Neural progenitor cell (in vitro differentiated cells): ENCODE data around the gene MFAP5. TPM values are rescaled to one million over a fixed set of nuclear protein-coding genes. Genes with fewer than 3 reads are reported as not detected.

Experiments
- DNase-seq: peaks from one replicate; pipeline ENCODE4 v3.0.0-alpha.2; 2016; ENCODE audit warnings: low spot score
- H2AFZ ChIP-seq: fragments of 200-600 bp; sonication (generic); replicated peaks from 2 replicates; pipeline ENCODE4 v1.6.1; 2016; ENCODE audit warnings: antibody characterized with exemption
- H3F3A ChIP-seq: fragments of 200-600 bp; sonication (generic); 2 replicates; pipeline ENCODE4 v1.6.1; 2016; ENCODE audit warnings: antibody characterized with exemption, low read depth
- H3K27ac ChIP-seq: fragments of 200-600 bp; sonication (generic); 2 replicates; pipeline ENCODE4 v1.5.1; 2016; ENCODE audit warnings: mild to moderate bottlenecking
- H3K27me3 ChIP-seq: fragments of 200-600 bp; sonication (generic); 2 replicates; pipeline ENCODE4 v1.6.1; 2016; ENCODE audit warnings: mild to moderate bottlenecking, moderate library complexity
- H3K36me3 ChIP-seq: fragments of 200-600 bp; sonication (generic); 2 replicates; pipeline ENCODE4 v1.5.1; 2016
- H3K4me1 ChIP-seq: fragments of 200-600 bp; sonication (generic); 2 replicates; pipeline ENCODE4 v1.6.1; 2016; ENCODE audit warnings: mixed run types
- H3K4me2 ChIP-seq: fragments of 200-600 bp; sonication (generic); 2 replicates; pipeline ENCODE4 v1.6.1; 2016
- H3K4me3 ChIP-seq: fragments of 200-600 bp; sonication (generic); 2 replicates; pipeline ENCODE4 v1.5.1; 2016
- H3K79me2 ChIP-seq: fragments of 200-600 bp; sonication (generic); 2 replicates; pipeline ENCODE4 v1.6.1; 2016; ENCODE audit warnings: low read depth
- H3K9ac ChIP-seq: fragments of 200-600 bp; sonication (generic); 2 replicates; pipeline ENCODE4 v1.6.1; 2016
- H3K9me3 ChIP-seq: fragments of 200-600 bp; sonication (generic); 2 replicates; pipeline ENCODE4 v1.5.1; 2016; ENCODE audit warnings: low read depth
- H4K20me1 ChIP-seq: fragments of 200-600 bp; sonication (generic); 2 replicates; pipeline ENCODE4 v1.6.1; 2016; ENCODE audit warnings: low read depth
- H3K27ac Mint-ChIP-seq: 3 replicates; pipeline ENCODE4 v1.8.0; 2021; ENCODE audit warnings: mixed read lengths
- H3K27me3 Mint-ChIP-seq: 2 replicates; pipeline ENCODE4 v1.8.0; 2022; ENCODE audit warnings: low read depth, mild to moderate bottlenecking, inconsistent platforms, moderate library complexity, mixed read lengths; ENCODE audit not compliant: insufficient read depth
- H3K36me3 Mint-ChIP-seq: 3 replicates; pipeline ENCODE4 v1.8.0; 2021; ENCODE audit warnings: mixed read lengths
- H3K4me1 Mint-ChIP-seq: 3 replicates; pipeline ENCODE4 v1.8.0; 2021; ENCODE audit warnings: mixed read lengths
- H3K4me3 Mint-ChIP-seq: 3 replicates; pipeline ENCODE4 v1.8.0; 2021; ENCODE audit warnings: mild to moderate bottlenecking, moderate library complexity, mixed read lengths
- H3K9me3 Mint-ChIP-seq: 3 replicates; pipeline ENCODE4 v1.8.0; 2020; ENCODE audit warnings: mixed read lengths
- EZH2 ChIP-seq: fragments of 200-600 bp; sonication (generic); IDR thresholded peaks from 2 replicates; pipeline ENCODE4 v1.6.1; 2017; ENCODE audit warnings: antibody characterized with exemption, mild to moderate bottlenecking, moderate library complexity
- EZH2phosphoT487 ChIP-seq: fragments of 200-600 bp; sonication (generic); IDR thresholded peaks from 2 replicates; pipeline ENCODE4 v1.6.1; 2017; ENCODE audit warnings: antibody characterized with exemption
- total RNA-seq: library from RNA; depleted of rRNA; stranded (reverse); fragments of >200 nt; gene quantifications from 2 replicates; pipeline ENCODE4 v1.2.3, GENCODE V29; 2015; ENCODE audit warnings: low replicate concordance
- TF ChIP-seq, protein P1 (sequence below): fragments of 200-600 bp; sonication (generic); IDR thresholded peaks from 2 replicates; pipeline ENCODE4 v1.5.1; 2017; ENCODE audit warnings: antibody characterized with exemption, mild to moderate bottlenecking

The MFAP5 gene
- total RNA-seq, 1 donor from 2014 or later, result not detected

- Histone ChIP-seq H3F3A (no peaks in the 10 kb centered on the region), H3K79me2 (no peaks in the 10 kb centered on the region), H3K4me2 (no peak overlapping the region), H3K27me3 (no peaks in the 10 kb centered on the region), H4K20me1 (no peaks in the 10 kb centered on the region), H3K4me3 (no peak overlapping the region), H3K9me3 (no peaks in the 10 kb centered on the region), H3K27ac (no peak overlapping the region), H2AFZ (peak overlapping the region; percentile 29), H3K36me3 (no peaks in the 10 kb centered on the region), H3K9ac (no peak overlapping the region), H3K4me1 (no peaks in the 10 kb centered on the region)
- H3K4me3 Mint-ChIP-seq, result no peak overlapping the region
- peaks cover 3% of the 10 kb centered on the region for H3K27me3 Mint-ChIP-seq
- H3K4me1 Mint-ChIP-seq, result no peaks in the 10 kb centered on the region
- no peak for TF ChIP-seq EZH2phosphoT487
- no peak for TF ChIP-seq EZH2
- TF ChIP-seq, protein P1, sequence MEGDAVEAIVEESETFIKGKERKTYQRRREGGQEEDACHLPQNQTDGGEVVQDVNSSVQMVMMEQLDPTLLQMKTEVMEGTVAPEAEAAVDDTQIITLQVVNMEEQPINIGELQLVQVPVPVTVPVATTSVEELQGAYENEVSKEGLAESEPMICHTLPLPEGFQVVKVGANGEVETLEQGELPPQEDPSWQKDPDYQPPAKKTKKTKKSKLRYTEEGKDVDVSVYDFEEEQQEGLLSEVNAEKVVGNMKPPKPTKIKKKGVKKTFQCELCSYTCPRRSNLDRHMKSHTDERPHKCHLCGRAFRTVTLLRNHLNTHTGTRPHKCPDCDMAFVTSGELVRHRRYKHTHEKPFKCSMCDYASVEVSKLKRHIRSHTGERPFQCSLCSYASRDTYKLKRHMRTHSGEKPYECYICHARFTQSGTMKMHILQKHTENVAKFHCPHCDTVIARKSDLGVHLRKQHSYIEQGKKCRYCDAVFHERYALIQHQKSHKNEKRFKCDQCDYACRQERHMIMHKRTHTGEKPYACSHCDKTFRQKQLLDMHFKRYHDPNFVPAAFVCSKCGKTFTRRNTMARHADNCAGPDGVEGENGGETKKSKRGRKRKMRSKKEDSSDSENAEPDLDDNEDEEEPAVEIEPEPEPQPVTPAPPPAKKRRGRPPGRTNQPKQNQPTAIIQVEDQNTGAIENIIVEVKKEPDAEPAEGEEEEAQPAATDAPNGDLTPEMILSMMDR, result no peak
- no peak overlapping the region for H3K27ac Mint-ChIP-seq
- H3K9me3 Mint-ChIP-seq, result no peaks in the 10 kb centered on the region
- DNase-seq, result no peak
- no peaks in the 10 kb centered on the region for H3K36me3 Mint-ChIP-seq
Measured at GRCh38 chr12:8647968-8648367, 14.7 kb downstream of the MFAP5 start.

DNA sequence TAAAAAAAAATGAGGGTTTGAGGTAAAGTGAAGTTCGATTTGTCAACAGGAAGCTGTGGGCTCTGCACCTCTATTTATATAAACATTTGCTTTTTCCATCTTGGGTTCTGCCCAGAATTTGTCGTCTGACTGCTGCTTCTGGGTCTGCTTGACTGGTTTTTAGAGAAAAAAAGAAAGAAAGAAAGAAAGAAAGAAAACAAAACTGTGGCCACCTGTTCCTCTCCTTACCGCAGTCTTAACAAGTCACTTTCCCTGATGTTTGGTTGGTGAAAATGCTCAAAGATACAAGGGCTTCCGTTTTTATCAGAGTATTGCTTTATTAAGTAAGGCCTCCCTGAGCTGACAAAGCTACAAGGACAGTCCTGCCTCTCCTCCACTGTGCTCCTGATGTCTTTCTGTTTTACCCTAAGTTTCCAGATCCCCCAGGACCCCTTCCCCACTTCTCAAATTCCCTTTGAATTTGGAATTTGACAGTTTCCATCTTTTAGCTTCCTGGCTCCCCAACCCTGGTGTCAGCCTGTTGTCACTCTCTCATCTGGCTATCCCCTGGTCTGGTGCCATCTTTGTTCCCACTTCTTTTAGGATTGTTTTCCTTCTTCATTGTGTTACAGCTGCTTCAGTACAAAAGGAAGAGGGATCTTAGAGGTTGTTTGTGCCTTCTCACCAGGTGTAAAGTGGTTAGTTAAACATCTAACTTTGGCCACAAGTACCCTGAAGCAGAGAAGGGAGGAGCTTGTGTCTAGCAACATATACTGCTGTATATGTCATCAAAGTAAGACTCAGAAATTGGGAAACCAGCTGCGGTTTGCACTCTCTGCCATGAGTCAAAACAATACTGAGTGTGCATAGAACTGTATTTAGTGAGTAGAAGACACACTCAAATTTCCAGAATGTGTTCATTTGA is 18.0 kb downstream of the MFAP5 start:
- Histone ChIP-seq H3K79me2 (no peaks in the 10 kb centered on the region), H3K4me2 (no peak overlapping the region), H3K36me3 (no peaks in the 10 kb centered on the region), H3K4me3 (no peak overlapping the region), H3K27me3 (no peaks in the 10 kb centered on the region), H3F3A (no peaks in the 10 kb centered on the region), H4K20me1 (no peaks in the 10 kb centered on the region), H3K9me3 (no peaks in the 10 kb centered on the region), H3K9ac (no peak overlapping the region), H3K4me1 (no peaks in the 10 kb centered on the region), H2AFZ (peak overlapping the region; percentile 71), H3K27ac (no peak overlapping the region)
- H3K36me3 Mint-ChIP-seq, result no peaks in the 10 kb centered on the region
- H3K27ac Mint-ChIP-seq, result no peak overlapping the region
- no peak for DNase-seq
- peaks cover 2% of the 10 kb centered on the region for H3K27me3 Mint-ChIP-seq
- TF ChIP-seq EZH2phosphoT487 (no peak), EZH2 (no peak)
- TF ChIP-seq, protein P1, result no peak
- H3K4me3 Mint-ChIP-seq, result no peak overlapping the region
- H3K9me3 Mint-ChIP-seq, result no peaks in the 10 kb centered on the region
- H3K4me1 Mint-ChIP-seq, result no peaks in the 10 kb centered on the region

DNA sequence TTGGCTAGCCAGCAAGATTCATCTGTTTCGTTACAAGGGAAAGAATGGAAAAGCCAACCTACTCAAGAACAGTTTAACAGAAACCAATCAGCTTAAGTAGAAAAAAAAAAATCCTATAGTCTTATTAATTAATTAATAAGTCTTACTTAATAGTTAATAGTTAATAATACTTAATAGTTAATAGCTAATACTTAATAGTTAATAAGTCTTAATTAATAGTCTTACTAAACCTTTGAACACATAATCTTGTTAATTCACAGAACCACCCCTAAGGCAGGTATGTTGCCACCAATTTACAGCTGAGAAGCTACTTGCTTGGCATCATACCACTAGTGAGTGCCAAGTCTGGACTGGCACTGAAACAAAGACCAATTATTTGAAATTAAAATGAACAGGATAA is 19.9 kb downstream of the MFAP5 start:
- H3K27ac ChIP-seq, result no peak overlapping the region
- H4K20me1 ChIP-seq, result no peaks in the 10 kb centered on the region
- no peaks in the 10 kb centered on the region for H3K36me3 ChIP-seq
- no peaks in the 10 kb centered on the region for H3K4me1 Mint-ChIP-seq
- peaks cover 2% of the 10 kb centered on the region for H3K27me3 Mint-ChIP-seq
- H3K9me3 Mint-ChIP-seq, result no peaks in the 10 kb centered on the region
- H3K9ac ChIP-seq, result no peak overlapping the region
- no peaks in the 10 kb centered on the region for H3F3A ChIP-seq
- TF ChIP-seq EZH2 (no peak), EZH2phosphoT487 (no peak)
- TF ChIP-seq, protein P1, result no peak
- no peaks in the 10 kb centered on the region for H3K27me3 ChIP-seq
- H3K36me3 Mint-ChIP-seq, result no peaks in the 10 kb centered on the region
- no peak for DNase-seq
- no peak overlapping the region for H3K27ac Mint-ChIP-seq
- no peaks in the 10 kb centered on the region for H3K79me2 ChIP-seq
- no peak overlapping the region for H3K4me3 Mint-ChIP-seq
- H3K9me3 ChIP-seq, result no peaks in the 10 kb centered on the region
- H3K4me1 ChIP-seq, result no peaks in the 10 kb centered on the region
- no peak overlapping the region for H2AFZ ChIP-seq
- no peak overlapping the region for H3K4me2 ChIP-seq
- H3K4me3 ChIP-seq, result no peak overlapping the region
